CD14-positive monocyte (primary cell): ENCODE data around the gene RASSF6. TPM values are rescaled to one million over a fixed set of nuclear protein-coding genes. Genes with fewer than 3 reads are reported as not detected.

Source experiments
- DNase-seq, 3 donors: peaks; one replicate each; pipeline ENCODE4 v3.0.0-alpha.2; 2011 to 2022
- H2AFZ ChIP-seq: 2 replicates; pipeline ENCODE4 v1.6.0; 2012; ENCODE audit warnings: mild to moderate bottlenecking, low read depth, low read length, inconsistent platforms; ENCODE audit not compliant: insufficient read depth, poor library complexity, severe bottlenecking
- H3K27ac ChIP-seq, 2 donors: 1 replicate in 1 of 2; 2 replicates in 1 of 2; pipeline ENCODE4 v1.5.1; 2012 to 2013; ENCODE audit warnings: low read length in 2 of 2, control low read depth in 1 of 2, inconsistent platforms in 1 of 2, low read depth in 1 of 2, mild to moderate bottlenecking in 1 of 2
- H3K27me3 ChIP-seq, 2 donors: one replicate each; pipeline versions ENCODE4 v1.6.0 to v1.6.1; 2011 to 2013; ENCODE audit warnings: low read length in 2 of 2; ENCODE audit not compliant: control insufficient read depth in 2 of 2, insufficient read depth in 2 of 2
- H3K36me3 ChIP-seq, 2 donors: replicated peaks in 1 of 2; 1 replicate in 1 of 2; 2 replicates in 1 of 2; pipeline versions ENCODE4 v1.5.1 to v1.6.1; 2012 to 2013; ENCODE audit warnings: low read length in 2 of 2, control low read depth in 1 of 2, inconsistent platforms in 1 of 2, mild to moderate bottlenecking in 1 of 2; ENCODE audit not compliant: insufficient read depth in 2 of 2, control insufficient read depth in 1 of 2
- H3K4me1 ChIP-seq, 2 donors: 1 replicate in 1 of 2; 2 replicates in 1 of 2; pipeline versions ENCODE4 v1.5.1 to v1.6.1; 2012 to 2013; ENCODE audit warnings: low read length in 2 of 2, control low read depth in 1 of 2, inconsistent platforms in 1 of 2, mild to moderate bottlenecking in 1 of 2, moderate library complexity in 1 of 2; ENCODE audit not compliant: insufficient read depth in 2 of 2, control insufficient read depth in 1 of 2
- H3K4me2 ChIP-seq: replicated peaks from 2 replicates; pipeline ENCODE3; 2012; ENCODE audit warnings: low read length, moderate library complexity, mild to moderate bottlenecking; ENCODE audit not compliant: poor library complexity, severe bottlenecking; ENCODE audit errors: extremely low read depth
- H3K4me3 ChIP-seq, 3 experiments: fragments of 200-600 bp in 1 of 3; sonication (generic) in 1 of 3; replicated peaks in 1 of 3; 1 replicate in 2 of 3; 2 replicates in 1 of 3; pipeline ENCODE4 v1.5.1; 2011 to 2013; ENCODE audit warnings: low read length in 3 of 3, mild to moderate bottlenecking in 3 of 3, control low read depth in 2 of 3, low read depth in 2 of 3, inconsistent platforms in 1 of 3, moderate library complexity in 1 of 3
- H3K79me2 ChIP-seq: 2 replicates; pipeline ENCODE4 v1.6.0; 2012; ENCODE audit warnings: mild to moderate bottlenecking, control low read depth, inconsistent platforms, low read length, moderate library complexity; ENCODE audit not compliant: insufficient read depth
- H3K9ac ChIP-seq: 2 replicates; pipeline ENCODE4 v1.6.0; 2017; ENCODE audit warnings: low read length, mild to moderate bottlenecking; ENCODE audit not compliant: insufficient read depth, poor library complexity, severe bottlenecking
- H3K9me3 ChIP-seq, 2 donors: replicated peaks in 1 of 2; 1 replicate in 1 of 2; 2 replicates in 1 of 2; pipeline versions ENCODE4 v1.5.1 to v1.6.1; 2012 to 2013; ENCODE audit warnings: low read length in 2 of 2, control low read depth in 1 of 2; ENCODE audit not compliant: control insufficient read depth in 1 of 2, insufficient read depth in 1 of 2
- H4K20me1 ChIP-seq: 2 replicates; pipeline ENCODE4 v1.6.0; 2012; ENCODE audit warnings: mild to moderate bottlenecking, low read length, control low read depth, moderate library complexity; ENCODE audit not compliant: insufficient read depth
- H3K27ac Mint-ChIP-seq, 7 donors: one replicate each; pipeline ENCODE4 v1.8.0; 2020; ENCODE audit warnings: mild to moderate bottlenecking in 7 of 7, mixed read lengths in 7 of 7, moderate library complexity in 6 of 7, inconsistent platforms in 2 of 7
- H3K27me3 Mint-ChIP-seq, 3 donors: one replicate each; pipeline ENCODE4 v1.8.0; 2021 to 2022; ENCODE audit warnings: low read depth in 3 of 3, mild to moderate bottlenecking in 3 of 3, mixed read lengths in 3 of 3, moderate library complexity in 3 of 3, inconsistent platforms in 1 of 3
- H3K36me3 Mint-ChIP-seq, 2 donors: one replicate each; pipeline ENCODE4 v1.8.0; 2020; ENCODE audit warnings: mixed read lengths in 2 of 2, inconsistent platforms in 1 of 2, mild to moderate bottlenecking in 1 of 2
- H3K4me1 Mint-ChIP-seq: one replicate; pipeline ENCODE4 v1.8.0; 2020; ENCODE audit warnings: mild to moderate bottlenecking, mixed read lengths
- H3K4me3 Mint-ChIP-seq, 2 donors: one replicate each; pipeline ENCODE4 v1.8.0; 2020; ENCODE audit warnings: mild to moderate bottlenecking in 2 of 2, mixed read lengths in 2 of 2, moderate library complexity in 1 of 2
- H3K9me3 Mint-ChIP-seq, 7 donors: one replicate each; pipeline ENCODE4 v1.8.0; 2020 to 2022; ENCODE audit warnings: mixed read lengths in 7 of 7, mild to moderate bottlenecking in 6 of 7, moderate library complexity in 6 of 7, inconsistent platforms in 2 of 7
- CTCF ChIP-seq: fragments of 200-600 bp; IDR thresholded peaks from one replicate; pipeline ENCODE4 v1.8.0; 2022; ENCODE audit warnings: antibody characterized with exemption, mild to moderate bottlenecking
- WGBS: methylation state at CpG from one replicate; pipeline ENCODE4 v1.1.5; 2013; ENCODE audit warnings: missing lambda C conversion rate; ENCODE audit not compliant: insufficient coverage; 5-methylcytosine and 5-hydroxymethylcytosine counted together
- intact Hi-C, 2 donors: fragments of 100-400 bp; cut with micrococcal nuclease; formaldehyde crosslinking; loops; one replicate each; pipeline versions ENCODE4 v1.15.0 to v1.15.1; 2023
- polyA plus RNA-seq, 3 donors: library from polyadenylated mRNA; depleted of rRNA in 1 of 3; unstranded in 2 of 3; stranded (reverse) in 1 of 3; fragments of 300-500 nt in 2 of 3; fragments of >200 nt in 1 of 3; fragmentation: Illumina TruSeq in 2 of 3; gene quantifications; 1 replicate in 2 of 3; 2 replicates in 1 of 3; pipeline ENCODE4 v1.2.3, GENCODE V29; 2012 to 2021

The RASSF6 gene
- polyA plus RNA-seq, 3 donors = not detected

- Mint-ChIP-seq H3K27ac (no peak overlapping the region), H3K4me3 (no peak overlapping the region), H3K9me3 (no peaks in the 10 kb centered on the region), H3K36me3 (no peaks in the 10 kb centered on the region), H3K4me1 (no peaks in the 10 kb centered on the region), H3K27me3 (peaks cover 0 to 2% (median 1%) of the 10 kb centered on the region in 3 donors)
- no CpG with 5 or more reads among the region's 2 CpGs for WGBS
- Histone ChIP-seq H3K4me1 (no peaks in the 10 kb centered on the region), H3K9ac (no peak overlapping the region), H3K9me3 (no peaks in the 10 kb centered on the region), H3K27me3 (no peaks in the 10 kb centered on the region), H4K20me1 (no peaks in the 10 kb centered on the region), H3K79me2 (no peaks in the 10 kb centered on the region), H3K4me3 (no peak overlapping the region), H3K36me3 (no peaks in the 10 kb centered on the region), H3K27ac (no peak overlapping the region), H2AFZ (no peak overlapping the region), H3K4me2 (no peak overlapping the region)
- DNase-seq = no peak
- intact Hi-C loops = no loop called here
- no peak for TF ChIP-seq CTCF
These were observed 82.1 kb downstream of the RASSF6 start for GRCh38 chr4:73538162-73538561.

GRCh38 chr4:73533515-73534422 lies 86.5 kb downstream of the RASSF6 start:
- no peaks in the 10 kb centered on the region for H3K27me3 ChIP-seq
- H3K27ac Mint-ChIP-seq = no peak overlapping the region
- H3K27me3 Mint-ChIP-seq = peaks cover 0 to 2% (median 1%) of the 10 kb centered on the region in 3 donors
- no peak overlapping the region for H2AFZ ChIP-seq
- H3K4me2 ChIP-seq = no peak overlapping the region
- H3K9me3 ChIP-seq = no peaks in the 10 kb centered on the region
- no peaks in the 10 kb centered on the region for H3K4me1 Mint-ChIP-seq
- H4K20me1 ChIP-seq = no peaks in the 10 kb centered on the region
- WGBS = no CpG with 5 or more reads among the region's 2 CpGs
- no peak overlapping the region for H3K27ac ChIP-seq
- H3K36me3 Mint-ChIP-seq = no peaks in the 10 kb centered on the region
- DNase-seq = no peak
- no peak overlapping the region for H3K4me3 ChIP-seq
- H3K4me1 ChIP-seq = no peaks in the 10 kb centered on the region
- no peaks in the 10 kb centered on the region for H3K79me2 ChIP-seq
- no peaks in the 10 kb centered on the region for H3K36me3 ChIP-seq
- intact Hi-C loops = no loop called here
- H3K9ac ChIP-seq = no peak overlapping the region
- TF ChIP-seq CTCF = no peak
- H3K9me3 Mint-ChIP-seq = peaks cover 0 to 2% (median 0%) of the 10 kb centered on the region in 7 donors
- no peak overlapping the region for H3K4me3 Mint-ChIP-seq
